Measurements from ENCODE around the gene GSG1.
A peak's percentile ranks its signal among the peaks of the same experiment; 100 is the strongest.

GSG1 gene

GRCh38 chr12:13103391-13104033 lies at the start of gene GSG1:
Gene GSG1, minus strand, starts transcription at chr12:13103667. Its CDS starts 155 bp downstream, at chr12:13103512.
- peak; percentile 70 for DNase-seq

GRCh38 chr12:13153180-13153579 lies 49.7 kb upstream of the GSG1 start:
- DNase-seq: no peak

- no peak for DNase-seq
Observed at GRCh38 chr12:13152756-13153155, 49.3 kb upstream of the GSG1 start.

- DNase-seq: no peak
Observed at GRCh38 chr12:13152281-13152680, 48.8 kb upstream of the GSG1 start.

- DNase-seq: no peak
Observed at GRCh38 chr12:13149411-13149810, 45.9 kb upstream of the GSG1 start.

GRCh38 chr12:13148485-13148847 lies 45.0 kb upstream of the GSG1 start:
- DNase-seq: no peak

GRCh38 chr12:13147688-13148484 lies 44.4 kb upstream of the GSG1 start:
- no peak for DNase-seq

- no peak for DNase-seq
Observed at GRCh38 chr12:13146336-13146938, 43.0 kb upstream of the GSG1 start.

- no peak for DNase-seq
Observed at GRCh38 chr12:13144266-13144828, 40.9 kb upstream of the GSG1 start.

GRCh38 chr12:13142747-13143146 lies 39.3 kb upstream of the GSG1 start:
- DNase-seq: no peak

GRCh38 chr12:13141686-13142085 lies 38.2 kb upstream of the GSG1 start:
- no peak for DNase-seq

- no peak for DNase-seq
Observed at GRCh38 chr12:13135371-13136178, 32.1 kb upstream of the GSG1 start.

- DNase-seq: no peak
Observed at GRCh38 chr12:13133886-13134285, 30.4 kb upstream of the GSG1 start.

GRCh38 chr12:13130981-13131380 lies 27.5 kb upstream of the GSG1 start:
- DNase-seq: no peak

- no peak for DNase-seq
Observed at GRCh38 chr12:13128291-13128965, 25.0 kb upstream of the GSG1 start.

- no peak for DNase-seq
Observed at GRCh38 chr12:13127444-13127843, 24.0 kb upstream of the GSG1 start.

- DNase-seq: no peak
Observed at GRCh38 chr12:13126494-13126893, 23.0 kb upstream of the GSG1 start.

GRCh38 chr12:13125996-13126395 lies 22.5 kb upstream of the GSG1 start:
- DNase-seq: no peak

GRCh38 chr12:13124656-13125505 lies 21.4 kb upstream of the GSG1 start:
- DNase-seq: no peak

- DNase-seq: no peak
Observed at GRCh38 chr12:13121568-13121967, 18.1 kb upstream of the GSG1 start.

GRCh38 chr12:13120413-13120812 lies 16.9 kb upstream of the GSG1 start:
- no peak for DNase-seq

All from activated CD8-positive, alpha-beta memory T cell treated with anti-CD3 and anti-CD28 coated beads, Interleukin-2, amount 50 U/mL, for 48 hours (primary cell).